Measurements from ENCODE around the gene SEMA3C.

SEMA3C gene

GRCh38 chr7:80729591-80730320 lies 189.1 kb downstream of the SEMA3C start:
- no peak for DNase-seq

GRCh38 chr7:80726666-80727065 lies 192.2 kb downstream of the SEMA3C start:
- DNase-seq = no peak

GRCh38 chr7:80725181-80725611 lies 193.7 kb downstream of the SEMA3C start:
- no peak for DNase-seq

GRCh38 chr7:80724249-80724871 lies 194.5 kb downstream of the SEMA3C start:
- DNase-seq = no peak

GRCh38 chr7:80722616-80723195 lies 196.1 kb downstream of the SEMA3C start:
- peak; percentile 58 for DNase-seq

GRCh38 chr7:80721883-80722615 lies 196.8 kb downstream of the SEMA3C start:
- DNase-seq = no peak

- no peak for DNase-seq
These were observed 198.7 kb downstream of the SEMA3C start for GRCh38 chr7:80720146-80720545.

GRCh38 chr7:80719261-80719660 lies 199.6 kb downstream of the SEMA3C start:
- DNase-seq = no peak

GRCh38 chr7:80711531-80711930 lies 207.3 kb downstream of the SEMA3C start:
- no peak for DNase-seq

- DNase-seq = no peak
These were observed 210.7 kb downstream of the SEMA3C start for GRCh38 chr7:80708123-80708522.

GRCh38 chr7:80707318-80707717 lies 211.5 kb downstream of the SEMA3C start:
- DNase-seq = no peak

GRCh38 chr7:80705130-80705781 lies 213.6 kb downstream of the SEMA3C start:
- DNase-seq = no peak

GRCh38 chr7:80703272-80703671 lies 215.6 kb downstream of the SEMA3C start:
- DNase-seq = no peak

GRCh38 chr7:80699721-80700256 lies 219.1 kb downstream of the SEMA3C start:
- DNase-seq = no peak

GRCh38 chr7:80699045-80699638 lies 219.7 kb downstream of the SEMA3C start:
- DNase-seq = no peak

Data from GOT3 (cell line).